Measurements from ENCODE around the gene ACSM3.
"Not testable (repeated sequence)": the region's sequence is repeated elsewhere in the genome, so short reads cannot be mapped to it uniquely, and the experiment has no call there.

ACSM3 gene, protein sequence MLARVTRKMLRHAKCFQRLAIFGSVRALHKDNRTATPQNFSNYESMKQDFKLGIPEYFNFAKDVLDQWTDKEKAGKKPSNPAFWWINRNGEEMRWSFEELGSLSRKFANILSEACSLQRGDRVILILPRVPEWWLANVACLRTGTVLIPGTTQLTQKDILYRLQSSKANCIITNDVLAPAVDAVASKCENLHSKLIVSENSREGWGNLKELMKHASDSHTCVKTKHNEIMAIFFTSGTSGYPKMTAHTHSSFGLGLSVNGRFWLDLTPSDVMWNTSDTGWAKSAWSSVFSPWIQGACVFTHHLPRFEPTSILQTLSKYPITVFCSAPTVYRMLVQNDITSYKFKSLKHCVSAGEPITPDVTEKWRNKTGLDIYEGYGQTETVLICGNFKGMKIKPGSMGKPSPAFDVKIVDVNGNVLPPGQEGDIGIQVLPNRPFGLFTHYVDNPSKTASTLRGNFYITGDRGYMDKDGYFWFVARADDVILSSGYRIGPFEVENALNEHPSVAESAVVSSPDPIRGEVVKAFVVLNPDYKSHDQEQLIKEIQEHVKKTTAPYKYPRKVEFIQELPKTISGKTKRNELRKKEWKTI

DNA sequence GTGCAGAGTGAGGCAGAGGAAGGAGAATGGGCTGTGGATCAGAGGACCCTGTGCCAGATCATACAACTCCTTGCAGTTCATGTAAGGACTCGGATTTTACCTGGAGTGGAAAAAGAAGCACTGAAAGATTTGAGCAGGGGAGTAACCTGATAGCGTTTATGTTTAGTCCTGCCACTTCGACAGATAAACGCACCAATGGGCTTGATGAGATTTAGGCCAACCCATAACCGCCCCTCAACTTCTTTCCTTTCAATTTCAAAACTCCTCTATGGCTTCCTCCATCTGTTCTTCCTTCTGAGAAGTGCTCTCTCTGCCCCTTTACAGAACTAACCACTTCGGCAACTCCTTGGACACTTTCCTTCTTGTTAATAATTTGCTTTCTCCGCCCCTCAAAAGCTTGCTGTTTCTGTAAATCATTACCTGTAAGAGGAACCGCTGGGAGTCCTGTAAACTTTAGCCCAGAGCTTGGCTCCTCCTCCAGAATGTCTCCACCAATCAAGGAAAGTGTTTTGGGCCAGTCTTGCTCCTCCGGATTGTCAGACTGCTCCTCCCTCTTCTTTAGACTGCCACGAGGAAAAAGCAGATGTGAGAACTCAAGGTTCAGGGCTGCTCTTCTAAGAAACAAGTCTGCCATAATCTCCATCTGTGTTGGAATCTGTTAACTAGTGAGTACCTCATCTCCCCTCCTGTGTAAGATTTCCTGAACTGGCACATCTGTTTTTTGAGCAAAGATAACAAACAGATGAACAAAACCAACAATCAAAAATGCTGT is at the start of gene ACSM3:
Gene ACSM3 (plus strand): TSS at position 554 of the 772 bp plus-strand sequence. CDS start 6,021 bp downstream, outside the sequence.
- peak; percentile 43 for DNase-seq (ENCODE audit: low read depth)

DNA sequence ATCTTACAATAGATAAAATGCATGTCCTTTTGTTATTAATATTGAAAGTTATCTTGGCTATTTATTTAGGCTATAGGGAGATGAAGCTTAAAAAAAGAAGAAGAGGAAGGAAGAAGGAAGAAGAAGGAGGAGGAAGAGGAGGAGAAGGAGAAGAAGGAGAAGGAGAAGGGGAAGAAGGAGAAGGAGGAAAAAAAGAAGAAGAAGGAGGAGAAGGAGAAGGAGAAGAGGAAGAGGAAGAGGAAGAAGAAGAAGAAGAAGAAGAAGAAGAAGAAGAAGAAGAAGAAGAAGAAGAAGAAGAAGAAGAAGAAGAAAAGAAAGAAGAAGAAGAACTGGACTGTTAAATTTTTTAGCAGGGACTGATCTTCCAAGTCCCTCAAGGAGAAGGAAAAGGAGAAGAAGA is 46.1 kb upstream of the ACSM3 start:
- not testable (repeated sequence) for DNase-seq (ENCODE audit: low read depth)

GRCh38 chr16:20720251-20720650 is 43.6 kb upstream of the ACSM3 start:
- DNase-seq (ENCODE audit: low read depth), result no peak

DNA sequence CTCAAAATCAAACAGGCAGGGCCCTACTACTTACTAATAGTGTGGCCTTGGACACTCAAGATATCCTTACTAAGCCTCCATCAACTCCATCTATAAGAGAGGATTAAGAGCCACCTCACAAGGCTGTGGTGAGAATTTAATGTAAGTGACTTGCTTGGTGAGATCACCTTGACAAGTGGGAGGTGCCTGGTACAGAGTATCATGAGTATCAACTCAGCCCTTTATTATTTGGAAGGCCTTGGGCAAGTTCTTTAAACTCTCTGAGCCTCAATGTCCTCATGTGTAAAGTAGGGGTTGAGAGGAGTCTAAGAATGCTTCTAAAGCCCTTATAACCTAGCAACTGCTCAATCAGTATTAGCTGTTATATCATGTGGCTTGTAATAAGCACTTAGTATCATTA is 37.2 kb upstream of the ACSM3 start:
- no peak for DNase-seq (ENCODE audit: low read depth)

- DNase-seq (ENCODE audit: low read depth), result no peak
Measured at GRCh38 chr16:20727181-20727580, 36.6 kb upstream of the ACSM3 start.

DNA sequence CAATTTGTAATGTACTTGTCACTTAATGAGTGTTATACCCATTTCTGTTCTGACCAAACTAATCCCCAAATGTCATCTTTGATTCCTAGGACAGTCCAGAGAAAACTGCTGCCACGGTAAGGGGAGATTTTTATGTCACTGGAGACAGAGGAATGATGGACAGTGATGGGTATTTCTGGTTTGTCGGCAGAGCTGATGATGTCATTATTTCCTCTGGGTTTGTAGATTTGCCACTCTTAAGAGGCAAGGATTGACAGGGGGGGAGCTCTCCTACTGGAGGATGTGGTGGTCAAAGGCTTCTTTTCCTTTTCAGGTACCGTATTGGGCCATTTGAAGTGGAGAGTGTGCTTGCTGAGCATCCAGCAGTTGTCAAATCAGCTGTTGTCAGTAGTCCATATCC is 34.7 kb upstream of the ACSM3 start:
- no peak for DNase-seq (ENCODE audit: low read depth)

GRCh38 chr16:20734056-20734455 is 29.8 kb upstream of the ACSM3 start:
- no peak for DNase-seq (ENCODE audit: low read depth)

DNA sequence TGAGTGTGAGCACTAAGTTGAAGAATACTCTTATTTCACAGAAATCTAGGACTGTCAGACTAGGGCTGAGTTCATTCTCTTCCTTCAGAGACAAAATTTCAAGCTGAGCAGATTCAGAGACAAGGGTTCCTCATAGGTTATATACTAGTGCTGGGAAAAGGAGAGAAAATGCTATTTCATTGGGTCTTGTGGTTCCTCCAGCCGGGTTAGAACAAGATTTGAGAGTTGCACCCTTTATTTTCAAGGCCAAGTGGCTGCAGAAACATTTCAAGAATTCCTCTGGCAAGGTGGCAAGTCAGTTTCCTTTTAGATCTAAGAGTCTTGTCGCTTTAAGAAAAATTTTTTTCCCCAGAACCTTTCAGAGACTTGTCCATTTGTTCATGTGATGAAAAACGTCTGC is 29.0 kb upstream of the ACSM3 start:
- DNase-seq (ENCODE audit: low read depth), result no peak

- DNase-seq (ENCODE audit: low read depth), result no peak
Measured at GRCh38 chr16:20735490-20735889, 28.3 kb upstream of the ACSM3 start.

DNA sequence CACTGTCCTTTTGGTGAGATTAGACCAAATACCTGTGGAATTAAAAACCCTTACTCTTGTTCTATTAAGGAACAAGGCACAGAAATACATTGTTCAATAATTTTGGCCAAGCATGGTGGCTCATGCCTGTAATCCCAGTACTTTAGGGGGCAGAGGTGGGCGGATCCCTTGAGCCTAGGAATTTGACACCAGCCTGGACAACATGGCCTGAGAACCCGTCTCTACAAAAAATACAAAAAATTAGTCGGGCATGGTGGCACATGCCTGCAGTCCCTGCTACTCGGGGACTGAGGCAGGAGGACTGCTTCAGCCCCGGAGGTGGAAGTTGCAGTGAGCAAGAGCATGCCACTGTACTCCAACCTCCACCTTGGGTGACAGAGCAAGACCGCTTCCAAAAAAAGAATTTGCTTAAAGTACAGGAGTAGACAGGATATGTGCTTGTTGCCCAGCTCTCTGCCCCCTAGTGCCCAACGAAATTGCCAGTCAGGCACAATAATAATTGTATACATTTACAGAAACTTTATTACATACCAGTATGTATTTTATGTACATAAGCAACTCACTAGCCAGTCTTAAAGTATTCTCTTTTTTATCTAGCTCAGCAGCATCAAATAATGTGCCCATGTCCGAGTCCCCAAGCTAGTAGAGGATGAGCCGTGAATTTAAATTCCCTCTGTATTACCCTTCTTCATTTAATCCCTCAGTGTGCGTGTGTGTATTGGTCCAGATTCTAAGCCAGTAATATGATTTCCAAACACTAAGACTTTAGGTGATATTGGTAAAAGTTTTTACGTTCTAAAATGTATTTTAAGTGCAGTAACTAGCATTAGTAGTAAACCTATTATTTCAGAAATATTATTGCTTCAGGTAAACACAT is 23.6 kb upstream of the ACSM3 start:
- no peak for DNase-seq (ENCODE audit: low read depth)

DNA sequence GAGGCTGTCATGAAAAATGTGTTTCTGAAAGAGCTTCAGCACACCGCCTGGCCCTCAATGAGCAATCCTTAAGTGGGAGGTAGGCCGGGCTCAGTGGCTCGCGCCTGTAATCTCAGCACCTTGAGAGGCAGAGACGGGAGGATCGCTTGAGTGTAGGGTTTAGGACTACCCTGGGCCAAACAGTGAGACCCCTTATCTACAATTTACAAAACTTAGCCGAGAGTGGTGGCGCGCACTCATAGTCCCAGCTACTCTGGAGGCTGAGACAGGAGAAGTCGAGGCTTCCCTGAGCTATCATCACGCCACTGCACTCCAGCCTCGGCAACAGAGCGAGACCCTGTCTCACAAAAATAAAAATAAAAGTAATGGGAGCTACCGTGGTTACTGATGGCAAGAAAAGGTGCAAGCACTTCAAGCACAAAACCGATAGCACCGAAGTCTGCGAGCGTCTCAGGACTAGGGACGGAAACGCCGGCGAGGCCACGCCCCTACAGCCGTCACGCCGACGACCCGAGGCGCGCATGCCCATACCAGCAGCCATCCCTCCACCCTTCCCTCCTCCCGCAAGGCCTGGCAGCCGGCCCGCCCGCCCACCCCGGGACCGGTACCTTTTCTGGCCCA is 22.8 kb upstream of the ACSM3 start:
- peak; percentile 86 for DNase-seq (ENCODE audit: low read depth)

DNA sequence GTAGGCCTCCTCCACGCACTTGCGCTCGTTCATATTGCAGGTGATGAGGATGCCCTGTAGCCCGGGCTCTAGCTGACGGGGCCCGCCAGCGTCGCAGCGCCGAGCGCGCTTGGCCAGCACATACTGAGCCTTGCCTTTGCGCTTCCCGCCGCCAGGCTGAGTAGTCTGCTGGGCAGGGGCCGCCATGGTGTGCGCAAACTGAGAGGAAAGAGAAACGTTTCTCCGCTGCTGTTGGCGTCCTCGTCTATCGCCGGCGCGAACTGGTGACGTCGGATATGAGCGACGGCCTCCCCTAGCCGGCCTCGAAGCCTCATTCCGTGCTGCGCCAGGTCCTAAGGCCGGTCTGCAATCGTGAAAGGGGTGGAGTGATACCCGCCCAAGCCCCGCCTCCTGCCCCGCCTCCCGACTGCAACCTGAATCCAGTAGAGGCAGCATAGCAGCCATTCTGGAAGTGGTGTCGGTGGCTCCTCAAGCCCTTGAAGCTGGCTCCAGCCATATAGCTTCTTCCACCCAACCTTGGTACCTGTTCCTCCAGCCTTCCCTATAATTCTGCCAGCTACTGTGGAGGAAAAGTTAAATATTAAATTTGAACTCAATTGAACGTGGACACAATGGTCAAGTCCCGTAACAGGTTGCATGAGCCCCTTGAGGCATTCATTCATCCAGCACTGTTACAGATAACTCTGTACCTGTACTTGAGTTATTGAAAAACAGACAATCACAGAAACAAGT is 22.1 kb upstream of the ACSM3 start, which contains the start of gene THUMPD1:
Gene THUMPD1 (minus strand): TSS at position 265 of the 732 bp plus-strand sequence. CDS start 79 bp downstream, at position 186.
- peak; percentile 97 for DNase-seq (ENCODE audit: low read depth)

GRCh38 chr16:20743591-20743990 is 20.2 kb upstream of the ACSM3 start:
- no peak for DNase-seq (ENCODE audit: low read depth)

DNA sequence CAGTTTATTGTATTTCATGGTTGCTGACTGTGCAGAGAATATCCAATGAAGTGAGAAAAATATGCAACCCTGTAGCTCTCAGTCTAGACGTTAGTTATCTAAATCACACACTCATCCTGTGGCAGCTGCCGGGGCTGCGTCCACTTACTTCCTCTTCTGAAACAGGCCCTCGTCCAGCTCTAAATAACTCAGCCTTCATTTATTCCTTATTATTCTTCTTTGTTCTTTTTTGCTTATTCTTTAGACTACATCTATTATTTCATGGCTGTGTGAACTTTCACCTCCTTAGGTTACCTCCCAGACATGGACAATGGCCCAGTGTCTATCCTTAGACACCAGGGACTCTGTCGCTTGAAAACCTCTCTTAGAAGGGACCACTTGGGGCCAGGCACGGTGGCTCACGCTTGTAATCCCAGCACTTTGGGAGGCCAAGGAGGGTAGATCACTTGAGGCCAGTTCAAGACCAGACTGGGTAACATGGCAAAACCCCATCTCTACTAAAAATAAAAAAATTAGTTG is 18.8 kb upstream of the ACSM3 start:
- no peak for DNase-seq (ENCODE audit: low read depth)

- DNase-seq (ENCODE audit: low read depth), result no peak
Measured at GRCh38 chr16:20746461-20746860, 17.4 kb upstream of the ACSM3 start.

- DNase-seq (ENCODE audit: low read depth), result no peak
Measured at GRCh38 chr16:20747030-20747816, 16.6 kb upstream of the ACSM3 start.

DNA sequence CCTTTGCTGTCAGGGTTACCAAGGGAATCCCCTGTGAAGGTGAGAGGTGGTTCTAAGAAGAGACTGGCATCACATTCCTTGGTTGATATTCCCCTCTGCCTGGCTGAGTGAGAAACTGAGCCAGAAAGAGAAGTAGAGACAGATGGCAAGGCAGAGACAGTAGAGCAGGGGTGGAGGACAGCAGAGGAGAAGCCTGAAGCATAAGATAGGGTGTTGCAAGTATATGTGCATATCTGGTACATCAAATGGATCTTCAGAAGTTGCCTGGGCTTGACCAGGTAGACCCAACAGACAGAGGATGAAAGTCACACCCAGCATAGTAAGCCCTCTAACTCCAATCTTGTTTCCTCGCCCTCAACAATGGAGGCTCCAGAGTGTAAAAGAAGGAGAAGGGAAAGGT is 14.3 kb upstream of the ACSM3 start:
- DNase-seq (ENCODE audit: low read depth), result no peak

DNA sequence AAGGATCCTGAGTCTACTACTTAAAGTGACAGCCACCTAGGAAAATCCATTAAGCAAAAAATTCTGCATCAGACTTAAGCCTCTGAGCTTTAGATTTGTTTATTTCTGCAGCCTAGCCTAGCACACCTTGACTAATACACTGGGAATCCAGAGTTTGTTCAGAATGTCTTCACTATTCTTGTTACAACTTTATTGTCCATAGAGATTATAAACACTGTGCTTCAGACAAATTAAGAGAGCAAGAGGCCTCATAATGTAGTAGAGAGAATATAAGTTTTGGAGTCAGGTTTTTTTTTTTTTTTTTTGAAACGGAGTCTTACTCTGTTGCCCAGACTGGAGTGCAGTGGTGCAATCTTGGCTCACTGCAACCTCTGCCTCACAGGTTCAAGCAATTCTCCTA is 13.3 kb upstream of the ACSM3 start:
- no peak for DNase-seq (ENCODE audit: low read depth)

GRCh38 chr16:20753727-20754126 is 10.1 kb upstream of the ACSM3 start:
- no peak for DNase-seq (ENCODE audit: low read depth)

GRCh38 chr16:20755238-20755637 is 8.6 kb upstream of the ACSM3 start:
- DNase-seq (ENCODE audit: low read depth), result no peak

Data from activated T-cell treated with anti-CD3 and anti-CD28 coated beads for 48 hours (primary cell).